Fibroblast of peridontal ligament (primary cell): Measurements from ENCODE around the gene TMED4.

Experiments
- DNase-seq: peaks from one replicate; pipeline ENCODE4 v3.0.0-alpha.2; 2010; ENCODE audit errors: extremely low read depth

Gene TMED4

GRCh38 chr7:44540592-44541027 is 41.4 kb downstream of the TMED4 start:
- no peak for DNase-seq

- no peak for DNase-seq
Measured at GRCh38 chr7:44539669-44540506, 42.1 kb downstream of the TMED4 start.

GRCh38 chr7:44538798-44539668 is 43.0 kb downstream of the TMED4 start:
- DNase-seq: no peak

GRCh38 chr7:44538093-44538797 is 43.8 kb downstream of the TMED4 start:
- DNase-seq: no peak

- DNase-seq: no peak
Measured at GRCh38 chr7:44537442-44537841, 44.6 kb downstream of the TMED4 start.

GRCh38 chr7:44536090-44536489 is 45.9 kb downstream of the TMED4 start:
- no peak for DNase-seq

GRCh38 chr7:44535348-44536064 is 46.5 kb downstream of the TMED4 start:
- no peak for DNase-seq

GRCh38 chr7:44534501-44534900 is 47.5 kb downstream of the TMED4 start:
- DNase-seq: no peak

- peak; percentile 70 for DNase-seq
Measured at GRCh38 chr7:44534087-44534486, 47.9 kb downstream of the TMED4 start.

GRCh38 chr7:44533301-44534055 is 48.6 kb downstream of the TMED4 start:
- DNase-seq: peak; percentile 41

- DNase-seq: no peak
Measured at GRCh38 chr7:44531421-44532380, 50.3 kb downstream of the TMED4 start.

- no peak for DNase-seq
Measured at GRCh38 chr7:44530990-44531389, 51.0 kb downstream of the TMED4 start.
